NCI-H2107 treated with DMSO at 0.1 percent for 48 hours (cell line): ENCODE measurements around the gene TUBB6.

ENCODE experiments used
- DNase-seq: peaks from one replicate; lab custom pipeline; 2025; ENCODE audit not compliant: unreplicated experiment; lab: John Stamatoyannopoulos, UW

Gene TUBB6

GRCh38 chr18:12313530-12314245, 5.6 kb downstream of the TUBB6 start:
- DNase-seq = no peak

- no peak for DNase-seq
These were observed 6.7 kb downstream of the TUBB6 start for GRCh38 chr18:12314591-12315305.

GRCh38 chr18:12315490-12315889, 7.4 kb downstream of the TUBB6 start:
- no peak for DNase-seq

- DNase-seq = no peak
These were observed 7.9 kb downstream of the TUBB6 start for GRCh38 chr18:12315911-12316310.

GRCh38 chr18:12317664-12318333, 9.8 kb downstream of the TUBB6 start:
- no peak for DNase-seq

- DNase-seq = no peak
These were observed 10.3 kb downstream of the TUBB6 start for GRCh38 chr18:12318334-12318697.

- DNase-seq = no peak
These were observed 10.8 kb downstream of the TUBB6 start for GRCh38 chr18:12318857-12319256.

GRCh38 chr18:12321333-12321732, 13.3 kb downstream of the TUBB6 start:
- no peak for DNase-seq

GRCh38 chr18:12324991-12325725, 17.1 kb downstream of the TUBB6 start:
- no peak for DNase-seq

GRCh38 chr18:12325726-12326245, 17.7 kb downstream of the TUBB6 start:
- no peak for DNase-seq

GRCh38 chr18:12326711-12327460, 18.8 kb downstream of the TUBB6 start:
- DNase-seq = no peak

GRCh38 chr18:12327510-12328178, 19.6 kb downstream of the TUBB6 start:
- DNase-seq = no peak

- DNase-seq = no peak
These were observed 20.3 kb downstream of the TUBB6 start for GRCh38 chr18:12328179-12328823.

GRCh38 chr18:12329125-12329698, 21.2 kb downstream of the TUBB6 start:
- DNase-seq = no peak

GRCh38 chr18:12330766-12331165, 22.7 kb downstream of the TUBB6 start:
- no peak for DNase-seq

GRCh38 chr18:12333506-12334290, 25.7 kb downstream of the TUBB6 start:
- no peak for DNase-seq

- no peak for DNase-seq
These were observed 26.3 kb downstream of the TUBB6 start for GRCh38 chr18:12334366-12334808.

GRCh38 chr18:12334863-12335262, 26.8 kb downstream of the TUBB6 start:
- no peak for DNase-seq
